RWPE1 (cell line): ENCODE results near the gene ATP2B1.

ENCODE experiments used
- CTCF ChIA-PET: fragments of 350-600 bp; sonication (Branson Sonifier 250); formaldehyde crosslinking; extraction: SDS; loops from one replicate; lab custom pipeline; 2021; lab: Yijun Ruan, JAX
- POLR2A ChIA-PET: fragments of 400-600 bp; formaldehyde crosslinking; extraction: SDS; loops from one replicate; lab custom pipeline; 2020; ENCODE audit warnings: antibody characterized with exemption; ENCODE audit not compliant: low non-redundant PET; lab: Yijun Ruan, JAX
- DNase-seq: peaks from one replicate; pipeline ENCODE4 v3.0.0; 2012; ENCODE audit warnings: low spot score
- H3K27ac ChIP-seq: fragments of 450-650 bp; 2 replicates; pipeline ENCODE4 v1.5.1; 2017
- TF ChIP-seq, protein P1 (sequence below): fragments of 450-650 bp; conservative IDR thresholded peaks from 2 replicates; pipeline ENCODE4 v1.5.1; 2017; ENCODE audit warnings: low read depth, mild to moderate bottlenecking

The ATP2B1 gene

DNA sequence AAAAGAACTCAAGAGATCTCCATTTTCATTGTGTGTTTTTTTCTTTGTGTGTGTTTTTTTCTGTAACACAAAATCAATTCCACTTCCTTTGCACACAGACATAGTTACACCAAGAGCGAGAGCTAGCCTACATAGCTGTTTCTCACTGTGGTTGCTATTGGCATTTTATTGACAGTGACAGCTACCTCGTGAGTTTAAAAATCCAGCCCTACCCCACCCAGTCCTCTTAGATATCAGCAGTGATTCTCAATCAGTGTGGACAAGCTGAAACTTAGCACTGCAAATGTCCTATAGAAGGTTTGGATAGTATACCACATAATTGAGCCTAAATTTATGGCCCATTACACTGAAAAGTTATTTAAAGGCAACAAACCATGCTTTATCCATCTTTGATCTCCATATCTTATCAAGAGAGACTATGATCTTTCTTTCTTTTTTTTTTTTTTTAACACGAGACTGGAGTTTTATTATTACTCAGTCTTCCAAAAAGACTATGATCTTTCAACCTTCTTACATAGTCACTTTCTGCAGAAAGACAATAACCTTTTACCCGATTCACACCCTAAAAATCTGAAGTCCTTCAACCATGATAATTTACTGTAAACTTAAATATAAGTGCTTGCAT lies 46.8 kb downstream of the ATP2B1 start:
- no peak overlapping the region for H3K27ac ChIP-seq
- ChIA-PET POLR2A (no interaction called here), CTCF (no interaction called here)
- DNase-seq = no peak
- TF ChIP-seq, protein P1, sequence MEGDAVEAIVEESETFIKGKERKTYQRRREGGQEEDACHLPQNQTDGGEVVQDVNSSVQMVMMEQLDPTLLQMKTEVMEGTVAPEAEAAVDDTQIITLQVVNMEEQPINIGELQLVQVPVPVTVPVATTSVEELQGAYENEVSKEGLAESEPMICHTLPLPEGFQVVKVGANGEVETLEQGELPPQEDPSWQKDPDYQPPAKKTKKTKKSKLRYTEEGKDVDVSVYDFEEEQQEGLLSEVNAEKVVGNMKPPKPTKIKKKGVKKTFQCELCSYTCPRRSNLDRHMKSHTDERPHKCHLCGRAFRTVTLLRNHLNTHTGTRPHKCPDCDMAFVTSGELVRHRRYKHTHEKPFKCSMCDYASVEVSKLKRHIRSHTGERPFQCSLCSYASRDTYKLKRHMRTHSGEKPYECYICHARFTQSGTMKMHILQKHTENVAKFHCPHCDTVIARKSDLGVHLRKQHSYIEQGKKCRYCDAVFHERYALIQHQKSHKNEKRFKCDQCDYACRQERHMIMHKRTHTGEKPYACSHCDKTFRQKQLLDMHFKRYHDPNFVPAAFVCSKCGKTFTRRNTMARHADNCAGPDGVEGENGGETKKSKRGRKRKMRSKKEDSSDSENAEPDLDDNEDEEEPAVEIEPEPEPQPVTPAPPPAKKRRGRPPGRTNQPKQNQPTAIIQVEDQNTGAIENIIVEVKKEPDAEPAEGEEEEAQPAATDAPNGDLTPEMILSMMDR = no peak

DNA sequence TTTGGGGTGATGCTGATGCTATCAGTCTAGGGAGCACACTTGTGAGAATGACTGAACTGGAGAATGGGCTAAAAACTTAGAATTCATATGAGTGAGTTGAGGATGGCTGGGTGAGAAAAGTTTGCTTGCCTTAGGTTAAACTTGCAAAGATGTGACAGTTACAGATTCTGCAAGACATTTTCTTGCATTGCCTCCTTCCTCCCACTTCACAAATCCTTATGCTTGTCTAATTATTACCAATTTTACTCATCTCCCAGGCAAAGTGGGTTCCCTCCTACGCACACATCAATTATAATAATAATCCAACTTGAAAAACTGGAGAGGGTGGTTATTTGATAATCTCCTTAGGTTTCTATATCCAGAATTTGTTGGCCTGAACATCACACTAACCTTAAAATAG lies 50.9 kb downstream of the ATP2B1 start:
- no peak overlapping the region for H3K27ac ChIP-seq
- ChIA-PET POLR2A (interaction anchor here (1.3 kb wide), 1 partner anchor 51 kb away, joined by 3 read pairs; the partner anchor contains the start of gene ATP2B1), CTCF (no interaction called here)
- no peak for DNase-seq
- TF ChIP-seq, protein P1 = no peak

DNA sequence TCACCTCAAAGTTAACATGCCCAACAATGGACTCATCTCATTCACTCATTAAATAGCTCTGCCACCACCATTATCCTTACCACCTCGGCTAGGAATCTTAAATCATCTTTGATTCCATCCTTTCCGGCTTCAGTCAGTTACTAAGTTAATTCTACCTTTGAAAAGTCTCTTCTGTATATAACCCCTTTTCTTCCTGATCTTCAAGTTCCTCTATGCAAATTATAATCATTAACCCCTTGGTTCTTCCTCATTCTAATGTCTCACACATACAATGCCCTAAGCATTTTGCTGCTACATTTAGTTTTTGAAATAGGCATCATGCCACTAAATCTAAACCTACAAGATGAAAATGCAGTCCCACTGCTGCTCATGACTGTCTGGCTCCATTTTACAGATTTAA lies 51.6 kb downstream of the ATP2B1 start:
- no peak for DNase-seq
- ChIA-PET POLR2A (no interaction called here), CTCF (interaction anchor here (0.7 kb wide), 1 partner anchor 227 kb away, joined by 7 read pairs; no protein-coding TSS in a partner anchor)
- H3K27ac ChIP-seq = no peak overlapping the region
- TF ChIP-seq, protein P1 = no peak

DNA sequence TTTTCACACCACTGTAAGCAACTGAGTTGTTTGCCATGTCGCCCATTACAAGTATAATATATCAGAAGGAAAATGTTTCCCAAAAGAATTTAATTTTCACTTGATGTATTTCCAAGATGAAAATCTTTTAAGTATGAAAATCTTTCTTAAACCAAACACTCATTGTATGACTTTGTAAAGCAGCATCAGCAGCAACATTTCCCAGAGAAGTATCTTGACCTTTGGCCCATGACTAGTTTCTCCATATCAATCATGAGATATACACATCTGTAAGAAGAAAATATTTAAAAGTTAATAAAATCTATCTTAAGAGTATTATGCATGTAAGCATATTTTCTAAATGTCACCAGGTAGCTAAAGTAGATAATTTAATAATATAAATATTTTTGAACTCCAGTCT lies 52.8 kb downstream of the ATP2B1 start:
- TF ChIP-seq, protein P1 = no peak
- ChIA-PET POLR2A (no interaction called here), CTCF (interaction anchor here (0.6 kb wide), 1 partner anchor 19 kb away, joined by 4 read pairs; no protein-coding TSS in a partner anchor)
- no peak for DNase-seq
- no peak overlapping the region for H3K27ac ChIP-seq

DNA sequence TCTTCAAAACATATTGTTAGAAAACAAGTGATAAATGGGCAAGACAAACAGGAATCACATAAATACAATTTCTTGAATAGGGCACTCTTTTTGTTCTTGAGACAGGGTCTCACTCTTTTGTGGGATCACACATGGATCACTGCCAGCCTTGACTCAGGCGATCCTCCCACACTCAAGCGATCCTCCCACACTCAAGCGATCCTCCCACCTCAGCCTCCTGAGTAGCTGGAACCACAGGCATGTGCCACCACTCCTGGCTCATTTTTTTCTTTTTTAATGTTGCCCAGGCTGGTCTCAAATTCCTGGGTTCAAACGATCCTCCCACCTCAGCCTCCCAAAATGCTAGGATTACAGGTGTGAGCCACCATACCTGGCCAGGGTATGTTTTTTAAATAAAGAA lies 57.4 kb downstream of the ATP2B1 start:
- DNase-seq = no peak
- ChIA-PET POLR2A (no interaction called here), CTCF (no interaction called here)
- TF ChIP-seq, protein P1 = no peak
- no peak overlapping the region for H3K27ac ChIP-seq

DNA sequence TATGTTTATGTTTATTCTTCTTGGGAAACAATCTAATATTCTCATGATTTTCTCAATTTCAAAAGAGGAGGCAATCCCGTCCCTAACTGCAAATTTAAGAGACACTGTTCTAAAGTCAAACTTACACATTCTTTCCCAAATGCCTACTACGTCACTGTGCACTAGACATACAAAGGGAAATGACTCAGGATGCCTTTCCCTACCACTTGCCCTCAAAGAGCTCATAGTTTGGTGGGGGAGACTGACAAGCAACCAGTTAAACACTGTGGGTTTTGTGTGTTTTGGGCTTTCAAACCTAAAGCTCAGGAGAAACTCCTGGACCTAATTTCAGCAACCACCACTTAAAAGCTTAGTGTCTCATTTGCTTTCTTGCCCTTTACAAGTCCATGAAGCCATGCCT lies 58.4 kb downstream of the ATP2B1 start:
- POLR2A ChIA-PET = no interaction called here
- TF ChIP-seq, protein P1 = no peak
- DNase-seq = no peak
- H3K27ac ChIP-seq = no peak overlapping the region
- CTCF ChIA-PET = no interaction called here
